ENCODE data around the gene ABHD12B. TPM values are rescaled to one million over a fixed set of nuclear protein-coding genes. Genes with fewer than 3 reads are reported as not detected.
A peak's percentile ranks its signal among the peaks of the same experiment; 100 is the strongest.

Gene ABHD12B
- total RNA-seq, result 2.9 TPM

DNA sequence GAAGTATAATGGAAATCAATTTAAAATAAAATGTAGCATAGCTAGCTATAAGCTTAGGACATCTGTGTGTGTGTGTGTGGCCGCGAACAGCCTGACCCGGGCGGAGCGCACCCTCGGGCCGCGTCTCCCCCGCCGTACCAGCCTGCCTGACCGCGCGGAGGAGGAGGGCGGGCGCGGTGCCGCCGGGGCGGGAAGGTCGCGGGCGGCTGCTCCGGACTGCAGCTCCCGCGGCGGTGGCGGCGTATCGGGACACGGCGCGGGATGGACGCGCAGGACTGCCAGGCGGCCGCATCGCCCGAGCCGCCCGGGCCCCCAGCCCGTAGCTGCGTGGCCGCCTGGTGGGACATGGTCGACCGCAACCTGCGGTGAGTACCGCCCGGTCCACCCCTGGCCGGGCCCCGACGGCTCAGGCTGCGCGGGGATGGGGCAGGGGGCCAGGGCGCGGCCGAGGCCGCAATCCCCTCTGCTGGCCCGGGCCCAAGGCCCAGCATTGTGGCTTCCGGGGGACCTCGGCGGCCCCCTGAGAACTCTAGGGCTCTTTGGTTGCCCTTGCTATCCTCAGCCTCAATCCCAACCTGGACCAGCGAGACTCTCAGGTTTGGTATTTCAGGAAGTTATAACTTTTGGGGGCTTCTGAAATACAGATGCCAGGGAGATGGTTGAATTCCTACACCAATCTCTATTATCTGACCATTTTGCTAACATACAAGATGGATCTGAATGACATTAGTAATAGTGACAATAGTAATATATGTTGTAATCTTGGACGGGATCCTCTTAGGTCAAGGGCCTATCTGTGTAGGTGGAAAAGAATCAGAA is at the start of gene ABHD12B:
ABHD12B (plus strand) TSS at position 140 of the 819 bp plus-strand sequence; CDS start at position 262, 122 bp downstream.
- no peak for DNase-seq

DNA sequence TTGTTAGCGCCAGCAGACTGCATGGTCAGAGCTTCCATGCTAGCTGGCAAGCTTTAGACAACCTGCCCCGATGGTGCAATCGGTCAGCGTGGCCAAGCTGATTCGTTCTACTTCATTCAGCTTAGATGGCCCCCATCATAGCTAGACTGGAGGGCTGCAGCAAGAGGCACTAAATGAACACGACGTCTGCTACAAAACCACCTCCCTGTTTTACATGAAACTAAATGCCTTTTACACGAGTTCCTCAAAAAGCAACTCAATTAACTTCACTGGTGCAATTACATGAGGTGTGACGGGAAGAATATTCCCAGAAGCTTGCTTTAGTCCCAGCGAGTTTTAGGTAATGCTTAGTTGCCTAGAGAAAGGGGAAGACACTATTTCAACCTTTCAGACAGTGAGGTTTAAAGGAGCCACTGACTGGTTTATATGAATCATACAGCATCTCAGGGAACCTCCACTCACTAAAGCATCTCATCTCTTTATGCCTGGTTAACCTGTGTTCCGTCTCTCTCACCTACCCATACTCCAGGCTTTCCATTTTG is 49.3 kb upstream of the ABHD12B start:
- no peak for DNase-seq

DNA sequence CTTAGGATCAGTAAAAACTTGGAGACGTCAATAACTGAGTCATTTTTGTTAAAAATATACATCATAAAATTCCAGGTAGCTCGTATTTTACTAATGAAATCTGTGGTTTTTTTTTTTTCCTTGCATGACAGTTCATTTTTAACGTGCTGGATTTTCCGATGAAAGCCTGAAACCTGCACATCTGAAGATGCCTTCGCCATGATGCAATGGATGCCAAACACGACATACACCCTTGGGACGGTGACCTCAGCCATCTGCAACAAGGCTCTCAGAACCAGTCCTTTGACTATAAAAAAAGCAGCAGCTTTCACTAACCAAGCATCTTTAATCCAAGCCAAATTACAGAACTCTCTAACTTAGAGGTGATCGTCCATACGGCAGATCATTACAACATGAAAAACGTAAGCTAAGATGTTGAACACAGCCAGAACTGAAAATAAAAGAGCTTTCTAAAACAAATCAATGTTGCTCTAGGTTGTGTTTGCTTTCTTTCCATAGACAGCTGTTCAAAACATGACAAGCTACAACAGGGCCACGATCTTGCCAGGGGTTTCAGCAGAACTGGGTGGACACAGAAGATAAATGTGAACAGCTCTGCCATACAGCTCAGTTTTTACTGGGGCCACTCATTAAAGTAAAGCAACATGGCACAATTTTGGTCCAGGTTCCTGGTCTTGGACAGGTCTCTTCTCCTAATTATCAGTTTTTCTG is 48.6 kb upstream of the ABHD12B start:
- no peak for DNase-seq

- DNase-seq, result no peak
Observed at GRCh38 chr14:50823762-50824636, 47.9 kb upstream of the ABHD12B start.

- DNase-seq, result no peak
Observed at GRCh38 chr14:50825307-50825706, 46.5 kb upstream of the ABHD12B start.

GRCh38 chr14:50826681-50827080 is 45.2 kb upstream of the ABHD12B start:
- DNase-seq, result no peak

DNA sequence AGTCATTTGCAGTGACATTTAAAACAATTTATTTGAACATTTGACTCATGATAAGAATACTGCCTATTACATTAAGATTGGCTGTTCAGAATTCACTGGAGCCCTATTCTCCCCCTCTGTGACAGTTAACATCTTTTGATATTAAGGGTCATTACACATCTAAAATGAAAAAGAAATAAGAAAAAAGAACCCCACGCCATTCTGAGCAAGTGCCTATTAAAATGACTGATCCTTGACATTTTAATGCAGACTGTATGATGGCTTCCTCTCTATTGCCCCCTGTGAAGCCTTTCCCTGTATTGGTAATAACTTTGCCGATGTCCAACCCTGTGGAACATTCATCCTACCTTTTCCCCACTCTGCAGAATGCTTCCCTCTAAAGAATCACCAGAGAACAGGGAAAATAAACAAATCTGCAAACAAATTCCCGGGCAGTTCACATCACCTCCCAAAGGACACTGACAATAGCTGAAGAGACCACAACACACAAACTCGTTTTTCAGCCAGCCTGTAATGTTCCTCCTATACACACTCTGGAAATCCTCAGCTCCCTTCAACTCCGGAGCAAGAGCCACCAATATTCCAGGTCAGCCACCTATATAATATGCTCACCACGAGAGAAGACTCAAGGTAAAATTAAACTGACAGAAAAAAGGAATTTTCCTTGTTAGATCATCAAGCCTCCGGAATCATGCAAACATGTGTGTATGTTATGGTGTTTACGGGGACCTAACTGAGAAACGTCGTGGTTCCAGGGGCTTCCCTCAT is 42.9 kb upstream of the ABHD12B start:
- DNase-seq, result no peak

GRCh38 chr14:50829489-50830043 is 42.3 kb upstream of the ABHD12B start:
- DNase-seq, result no peak

DNA sequence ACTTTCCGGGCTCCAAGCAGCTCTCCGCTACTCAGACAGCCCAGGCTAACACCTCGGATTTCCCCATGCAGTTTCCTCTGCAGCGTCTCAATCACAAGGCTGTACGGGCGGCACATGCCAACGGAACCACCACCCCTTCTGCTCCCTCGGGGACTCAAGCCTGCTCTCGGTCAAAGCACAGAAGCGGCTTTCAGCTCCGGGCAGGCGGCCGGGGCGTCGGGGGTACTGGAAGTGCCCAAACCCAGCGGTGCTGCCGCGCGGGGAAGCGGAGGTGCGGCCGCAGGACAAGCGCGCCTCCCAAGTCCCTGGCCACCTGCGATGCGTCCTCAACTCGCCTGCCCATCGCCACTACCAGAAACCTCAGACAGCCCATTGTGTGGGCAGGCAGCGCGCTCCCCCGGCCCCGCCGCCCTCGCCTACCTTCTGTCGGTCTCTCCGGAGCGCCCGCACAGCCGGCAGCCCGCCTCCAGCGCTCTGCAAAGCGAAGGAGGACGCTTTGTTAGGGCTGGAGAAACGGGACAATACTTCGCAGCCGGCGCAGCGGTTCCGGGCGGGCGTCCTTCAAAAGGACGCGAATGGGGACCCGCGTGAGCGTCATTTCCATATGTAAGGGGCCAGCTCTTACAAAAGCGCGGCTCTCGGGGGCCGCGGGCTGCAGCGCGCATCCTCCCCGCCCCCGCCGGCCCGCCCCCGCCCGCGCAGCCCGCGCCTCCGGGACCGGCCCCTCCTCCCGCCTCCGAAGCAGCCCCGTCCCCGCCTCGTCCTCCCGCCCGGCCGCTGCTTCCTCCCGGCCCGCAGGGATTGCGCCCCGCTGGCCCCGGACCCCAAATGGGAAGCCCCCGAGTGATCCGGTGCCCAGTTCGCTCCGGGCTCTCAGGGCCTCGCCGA is 41.6 kb upstream of the ABHD12B start:
- peak; percentile 32 for DNase-seq

GRCh38 chr14:50830932-50831725 is 40.7 kb upstream of the ABHD12B start, which contains the start of gene NIN:
TSS of gene NIN (minus strand) at chr14:50831162. CDS start at chr14:50822056, 9,106 bp downstream.
- DNase-seq, result peak; percentile 63

DNA sequence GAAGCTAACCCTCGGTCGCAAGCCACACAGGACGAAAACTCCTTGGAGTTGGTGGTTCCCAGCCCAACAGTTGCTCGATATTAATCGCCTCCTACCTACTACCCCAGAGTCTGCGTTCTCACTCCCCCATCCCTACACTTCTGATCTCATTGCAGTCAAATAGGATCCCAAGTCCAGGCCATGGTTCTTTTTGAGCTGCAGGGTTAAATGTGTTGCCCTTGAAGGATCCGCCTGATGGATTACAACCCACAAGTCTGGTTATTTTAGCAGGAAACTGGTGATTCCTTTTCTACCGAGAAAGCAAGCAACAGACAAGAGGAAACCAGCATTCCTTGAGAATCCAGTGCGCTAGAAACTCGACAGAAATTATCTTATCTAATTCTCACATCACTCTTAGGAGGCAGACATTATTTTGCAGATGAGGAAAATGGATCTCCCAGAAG is 40.1 kb upstream of the ABHD12B start:
- no peak for DNase-seq

GRCh38 chr14:50832935-50833630 is 38.8 kb upstream of the ABHD12B start:
- DNase-seq, result no peak

- no peak for DNase-seq
Observed at GRCh38 chr14:50834802-50835276, 37.0 kb upstream of the ABHD12B start.

DNA sequence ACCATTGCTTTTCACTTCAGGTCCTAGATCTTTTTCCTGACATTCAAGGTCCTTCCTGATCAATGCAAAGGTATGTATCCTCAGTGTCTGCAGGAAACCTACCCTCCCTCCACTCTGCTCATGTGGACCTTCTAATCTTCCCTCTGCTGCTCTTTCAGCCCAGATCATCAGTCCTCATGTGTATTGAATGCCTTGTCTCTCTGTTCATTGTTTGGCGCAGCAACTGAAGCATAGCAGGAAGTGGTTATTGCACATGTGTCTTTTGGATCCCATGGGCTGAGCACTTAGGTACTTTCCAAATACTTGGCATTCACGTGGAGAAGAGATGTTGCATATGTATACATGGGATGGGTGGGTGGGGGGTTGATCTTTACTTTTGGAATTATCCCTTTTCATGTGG is 36.6 kb upstream of the ABHD12B start:
- DNase-seq, result peak; percentile 18

- DNase-seq, result no peak
Observed at GRCh38 chr14:50836515-50836914, 35.3 kb upstream of the ABHD12B start.

DNA sequence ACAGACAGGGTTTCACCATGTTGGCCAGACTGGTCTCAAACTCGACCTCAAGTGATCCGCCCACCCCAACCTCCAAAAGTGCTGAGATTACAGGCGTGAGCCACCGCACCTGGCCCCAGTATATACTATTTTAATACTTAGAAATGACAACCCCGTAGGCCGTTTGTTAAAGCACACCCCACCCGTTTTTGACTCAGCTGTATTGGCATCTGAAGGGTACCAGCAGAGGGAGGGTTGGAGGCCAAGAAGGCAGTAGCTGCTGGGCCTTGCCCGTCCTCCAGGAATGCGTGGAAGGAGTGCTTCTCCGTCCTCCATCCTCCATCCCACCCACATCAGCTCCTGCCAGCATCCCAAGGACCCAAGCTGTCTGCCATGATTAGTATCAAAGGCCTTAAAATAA is 34.6 kb upstream of the ABHD12B start:
- no peak for DNase-seq

GRCh38 chr14:50837850-50838470 is 33.9 kb upstream of the ABHD12B start:
- DNase-seq, result no peak

DNA sequence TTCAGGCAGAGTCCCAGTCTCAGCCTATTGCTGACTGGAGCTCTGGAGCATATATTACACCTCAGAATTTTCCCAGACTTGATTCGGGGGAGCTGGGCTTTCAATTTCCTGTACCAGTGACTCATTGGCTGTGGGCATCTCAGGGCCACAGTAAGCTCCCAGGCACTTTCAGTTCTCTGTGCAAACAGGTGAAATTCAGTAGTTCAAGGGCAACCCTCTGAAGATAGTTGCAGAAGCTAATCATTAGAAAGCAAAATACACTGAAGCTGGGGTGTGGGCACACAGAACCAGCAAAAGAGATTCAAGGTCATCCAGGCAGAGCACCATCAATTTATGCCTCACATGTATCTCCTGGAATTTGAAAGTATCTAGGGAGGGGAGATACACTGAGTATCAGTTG is 32.8 kb upstream of the ABHD12B start:
- DNase-seq, result no peak

All from skin of body (tissue), 2 donors.